Ureter (tissue), 1 donor: ENCODE data around the gene KCNK18. TPM values are rescaled to one million over a fixed set of nuclear protein-coding genes. Genes with fewer than 3 reads are reported as not detected.

Experiments used
- DNase-seq: peaks from one replicate; pipeline ENCODE4 v3.0.0-alpha.2; 2020; ENCODE audit warnings: low spot score
- total RNA-seq: library from RNA; stranded (reverse); gene quantifications from one replicate; pipeline ENCODE4 v1.2.4, GENCODE V29; 2023
- donor health status: DM: yes; HTN: yes; CAD: no.

The KCNK18 gene
- not detected for total RNA-seq

GRCh38 chr10:117197189-117197588 is at the start of gene KCNK18:
KCNK18 (plus strand) TSS chr10:117197489; CDS start chr10:117197489, 0 bp downstream.
- no peak for DNase-seq

GRCh38 chr10:117148284-117148683 is 49.0 kb upstream of the KCNK18 start:
- DNase-seq = no peak

- no peak for DNase-seq
These were observed 44.6 kb upstream of the KCNK18 start for GRCh38 chr10:117152668-117153067.

DNA sequence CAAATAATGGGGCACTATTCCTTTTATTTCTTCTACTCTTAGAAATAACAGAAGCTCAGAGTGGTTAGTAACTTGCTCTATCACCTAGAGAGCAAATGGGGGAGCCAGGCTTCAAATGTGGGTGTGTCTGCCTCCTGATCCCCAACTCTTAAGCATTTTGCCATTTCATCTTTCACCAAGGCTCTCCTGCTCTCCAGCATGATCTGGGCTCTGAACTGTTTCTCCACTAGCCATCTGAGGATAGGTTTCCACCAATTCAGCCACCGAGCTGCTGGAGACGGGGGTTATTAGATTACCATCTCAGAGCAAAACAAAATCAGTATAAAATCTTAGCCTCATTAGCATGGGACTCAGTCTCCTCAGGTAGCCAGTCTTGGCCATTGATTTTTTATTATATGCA is 39.0 kb upstream of the KCNK18 start:
- no peak for DNase-seq

GRCh38 chr10:117159390-117159789 is 37.9 kb upstream of the KCNK18 start:
- DNase-seq = no peak

DNA sequence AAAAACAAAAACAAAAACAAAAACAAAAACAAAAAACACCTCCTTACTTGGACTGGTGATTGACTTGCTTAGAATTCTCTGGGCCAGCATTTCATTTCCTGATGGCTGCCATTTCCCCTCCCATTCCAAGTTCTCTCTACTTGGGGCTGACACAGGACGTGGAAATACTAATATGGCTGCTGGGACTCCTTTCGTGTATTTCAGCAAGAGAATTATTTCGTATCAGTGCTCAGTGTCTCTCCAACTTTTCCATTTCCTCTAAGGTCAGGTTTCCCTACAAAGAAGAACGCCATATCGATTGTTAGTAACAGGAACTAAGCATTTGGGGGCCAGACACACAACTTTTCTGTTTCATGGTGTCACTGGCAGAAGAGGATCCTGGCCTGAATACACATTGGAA is 36.7 kb upstream of the KCNK18 start:
- DNase-seq = no peak

DNA sequence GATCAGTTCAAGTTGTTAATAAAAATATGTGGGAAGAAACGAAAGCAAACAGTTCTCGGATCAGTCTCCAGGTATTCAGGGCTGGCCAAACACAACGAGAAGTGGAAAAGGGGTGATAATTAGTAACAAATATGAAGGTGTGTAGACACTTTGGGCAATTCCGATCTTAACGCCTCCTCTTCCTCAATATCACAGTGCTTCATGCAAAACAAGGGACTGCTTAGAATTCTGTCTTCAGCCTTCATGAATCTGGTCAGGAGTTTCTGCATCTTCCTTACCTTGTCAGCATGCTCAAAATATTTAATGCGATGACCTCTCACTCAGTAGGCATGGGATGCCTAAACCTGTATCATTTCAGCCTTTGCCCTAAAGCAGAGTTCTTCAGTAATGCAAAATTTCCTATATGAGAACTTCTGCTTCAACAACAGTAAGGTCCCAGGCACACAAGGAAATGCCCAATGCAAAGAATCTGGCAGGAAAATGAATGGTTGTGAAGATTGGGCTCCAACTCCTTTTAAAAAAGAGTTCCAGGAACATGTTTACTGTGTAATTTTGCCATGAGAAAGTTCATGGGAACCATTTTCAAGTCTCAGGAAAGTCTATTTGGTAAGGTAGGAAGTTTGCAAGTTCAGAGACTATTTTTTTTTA is 35.8 kb upstream of the KCNK18 start:
- DNase-seq = no peak

DNA sequence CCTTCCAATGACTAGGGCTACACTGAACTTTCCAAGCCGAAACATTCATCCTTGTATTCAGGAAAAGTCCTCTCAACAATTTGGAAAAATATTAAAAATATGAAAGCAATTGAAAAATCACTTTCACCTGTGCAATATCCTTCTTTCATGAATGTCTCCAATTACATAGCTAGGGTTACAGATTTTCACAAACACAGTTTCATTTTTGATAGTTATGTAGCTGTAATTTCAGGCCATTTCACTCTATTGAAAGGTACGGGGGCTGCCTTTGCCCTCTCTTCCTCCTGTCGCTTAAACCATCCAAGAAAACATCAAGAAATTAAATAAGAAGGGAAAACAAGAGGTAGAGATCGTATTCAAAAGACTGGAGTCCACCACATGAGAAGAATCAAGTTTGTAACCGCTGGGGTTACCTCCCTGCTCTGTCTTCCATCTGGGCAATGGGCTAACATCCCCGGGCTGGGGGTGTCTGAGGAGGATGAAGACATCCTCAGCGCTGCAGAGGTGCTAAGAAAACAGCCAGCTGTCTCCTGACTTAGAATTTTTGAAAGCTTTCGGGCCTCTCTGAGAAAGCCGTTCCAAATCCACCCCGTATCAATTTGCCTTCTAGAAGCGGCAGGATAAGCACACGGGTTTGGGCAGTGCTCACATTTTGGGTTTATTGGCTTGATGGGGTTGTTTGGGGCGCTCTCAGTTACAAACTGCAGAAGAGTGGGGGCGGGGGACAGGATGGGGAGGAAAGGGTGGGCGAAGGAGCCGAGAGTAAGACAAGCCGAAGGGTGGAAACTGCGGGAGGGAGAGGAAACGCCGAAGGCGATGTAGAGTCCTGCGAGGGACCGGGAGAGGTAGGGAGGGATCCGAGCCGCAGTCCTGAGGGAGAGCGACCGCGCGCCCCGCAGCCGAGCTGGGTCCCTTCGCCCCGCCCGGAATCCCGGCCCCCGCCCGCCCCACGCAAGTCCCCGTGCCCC is 34.9 kb upstream of the KCNK18 start:
- DNase-seq = no peak

GRCh38 chr10:117163061-117163953 is 34.0 kb upstream of the KCNK18 start:
- DNase-seq = no peak

GRCh38 chr10:117163954-117164548 is 33.2 kb upstream of the KCNK18 start:
- no peak for DNase-seq

DNA sequence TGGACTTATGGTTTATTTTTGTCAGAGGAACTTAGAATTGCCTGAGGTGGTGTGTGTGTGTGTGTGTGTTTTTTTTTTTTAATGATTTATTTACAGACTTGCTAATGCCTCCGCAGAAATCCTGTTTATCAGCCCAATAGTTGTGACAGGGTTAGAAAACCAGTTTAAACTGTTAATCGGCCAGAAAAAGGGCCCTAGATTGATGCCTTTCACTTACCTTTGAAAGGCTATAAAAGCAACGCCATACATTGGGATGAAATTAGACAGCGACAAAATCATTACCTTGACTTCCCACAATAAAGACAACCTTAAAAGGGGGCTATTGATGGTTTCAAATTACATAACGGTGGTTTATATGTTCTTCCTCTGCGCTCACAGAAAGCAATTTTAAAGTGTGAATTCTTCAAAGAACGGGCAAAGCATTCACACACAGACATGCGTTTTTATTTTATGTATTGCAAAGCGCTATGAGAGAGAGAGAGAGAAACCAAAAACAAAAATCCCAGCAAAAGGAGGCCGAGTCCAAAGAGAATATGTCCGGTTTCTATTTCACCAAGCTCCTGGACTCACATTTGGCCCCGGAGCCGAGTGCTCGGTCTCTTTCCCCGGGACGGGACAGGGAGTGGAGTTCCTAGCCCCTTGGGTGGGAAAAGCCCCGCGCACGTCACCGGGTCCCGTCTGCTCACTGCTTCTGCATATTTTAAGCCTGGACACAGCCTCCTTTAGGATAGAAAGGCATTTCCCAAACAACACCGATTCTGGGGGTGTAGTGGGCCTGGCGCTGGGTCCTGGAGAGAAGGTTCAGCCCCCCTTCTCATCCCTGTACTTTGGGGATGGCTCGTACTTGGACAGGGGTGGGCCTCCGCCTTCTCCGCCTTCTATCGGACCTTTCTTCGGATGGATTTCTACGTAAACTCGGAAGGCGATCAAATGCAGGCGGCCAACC is 32.4 kb upstream of the KCNK18 start:
- no peak for DNase-seq

DNA sequence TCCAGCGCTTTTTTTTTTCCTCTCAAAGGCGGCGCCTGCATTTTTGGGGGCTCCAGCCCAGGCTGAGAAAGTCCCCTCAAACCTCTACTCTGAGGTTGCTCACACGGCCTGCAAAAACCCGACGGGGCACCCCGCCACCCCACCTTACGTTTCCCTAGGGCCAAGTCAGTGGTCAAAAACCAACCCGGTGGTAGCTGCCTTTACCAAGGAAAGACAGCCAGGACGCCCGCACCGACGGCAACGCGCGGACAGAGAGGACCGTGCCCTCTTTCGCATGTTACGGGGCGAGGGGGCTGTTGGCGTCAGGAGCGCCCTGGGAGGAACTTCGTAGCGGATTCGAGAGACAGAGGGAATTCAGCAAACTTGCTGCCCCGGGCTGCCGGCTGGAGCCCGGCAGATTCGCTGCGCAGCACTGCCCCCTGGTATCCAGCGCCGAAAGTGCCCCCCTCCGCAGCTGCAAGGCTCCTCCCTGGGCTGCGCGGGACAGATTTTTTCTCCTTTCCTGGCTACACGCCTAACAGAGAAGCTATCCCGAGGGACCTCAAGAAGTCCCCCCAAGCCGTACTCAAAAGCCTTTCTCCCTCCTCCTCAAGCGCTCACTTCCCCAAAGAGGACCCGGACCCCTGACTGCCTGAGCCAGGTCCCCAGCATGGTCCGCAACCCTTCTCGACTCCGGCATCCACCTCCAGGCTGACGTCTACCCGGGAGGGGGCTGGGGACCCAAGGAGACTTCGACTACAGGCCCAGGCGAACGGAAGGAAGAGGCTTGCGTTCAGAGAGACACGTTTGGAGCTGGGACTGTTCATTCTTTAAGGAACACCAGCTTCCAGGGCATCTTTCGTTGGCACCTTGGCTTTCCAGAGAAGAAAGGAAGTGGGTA is 31.5 kb upstream of the KCNK18 start:
- no peak for DNase-seq

- no peak for DNase-seq
These were observed 30.6 kb upstream of the KCNK18 start for GRCh38 chr10:117166418-117167345.

GRCh38 chr10:117167346-117167788 is 29.9 kb upstream of the KCNK18 start:
- no peak for DNase-seq

- DNase-seq = no peak
These were observed 29.3 kb upstream of the KCNK18 start for GRCh38 chr10:117167789-117168674.

DNA sequence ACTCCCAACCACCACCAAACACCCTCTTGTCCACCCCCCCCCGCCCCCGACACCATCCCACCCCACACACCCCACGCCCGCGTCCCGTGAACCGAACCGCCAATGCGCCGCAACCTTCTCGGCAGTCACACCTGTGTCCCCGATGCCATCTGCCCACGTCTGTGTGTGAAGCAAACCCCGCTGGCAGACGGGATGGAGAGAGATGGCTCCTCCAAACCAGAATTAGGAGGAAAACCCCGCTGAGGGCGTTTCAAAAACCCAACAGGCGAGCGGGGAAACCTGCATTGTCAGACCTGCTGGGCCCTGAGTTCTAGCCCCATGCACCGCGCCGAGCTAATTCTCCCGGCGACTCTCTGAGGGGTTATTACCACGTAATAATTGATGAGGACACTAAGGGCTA is 28.6 kb upstream of the KCNK18 start:
- DNase-seq = no peak

GRCh38 chr10:117169480-117169879 is 27.8 kb upstream of the KCNK18 start:
- no peak for DNase-seq
